GM12864 (cell line): ENCODE measurements around the gene SOX6.
"Not testable (repeated sequence)": the region's sequence is repeated elsewhere in the genome, so short reads cannot be mapped to it uniquely, and the experiment has no call there.

Source experiments
- DNase-seq: peaks from one replicate; pipeline ENCODE4 v3.0.0-alpha.2; 2011; ENCODE audit warnings: low read depth
- H3K4me3 ChIP-seq: 2 replicates; pipeline ENCODE4 v1.5.1; 2011; ENCODE audit warnings: mild to moderate bottlenecking, low read depth, low read length, control low read depth
- TF ChIP-seq, protein P1 (sequence below): IDR thresholded peaks from 2 replicates; pipeline ENCODE4 v1.5.1; 2011; ENCODE audit warnings: low read depth, mild to moderate bottlenecking, moderate library complexity, low read length, control low read depth, inconsistent platforms; ENCODE audit errors: missing control alignments

Gene SOX6

DNA sequence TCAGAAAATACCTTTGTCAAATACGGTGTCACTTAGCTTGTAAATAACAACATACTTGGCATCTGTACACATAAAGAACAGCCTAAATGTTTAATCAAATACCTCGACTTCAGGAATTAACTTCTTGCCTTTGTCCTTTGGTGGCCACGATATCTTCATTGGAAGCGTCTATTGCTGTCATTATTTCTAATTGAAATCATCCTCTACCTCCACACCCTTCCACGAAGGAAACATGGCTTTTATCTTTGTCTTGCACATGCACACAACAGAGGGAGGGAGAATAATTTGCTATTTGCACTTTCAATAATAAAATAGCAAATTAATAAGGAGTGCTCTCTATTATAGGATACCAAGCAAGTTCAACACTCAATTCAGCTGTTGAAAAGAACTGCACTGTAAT, 25.8 kb upstream of the SOX6 start:
- DNase-seq = no peak
- no peak overlapping the region for H3K4me3 ChIP-seq
- TF ChIP-seq, protein P1, sequence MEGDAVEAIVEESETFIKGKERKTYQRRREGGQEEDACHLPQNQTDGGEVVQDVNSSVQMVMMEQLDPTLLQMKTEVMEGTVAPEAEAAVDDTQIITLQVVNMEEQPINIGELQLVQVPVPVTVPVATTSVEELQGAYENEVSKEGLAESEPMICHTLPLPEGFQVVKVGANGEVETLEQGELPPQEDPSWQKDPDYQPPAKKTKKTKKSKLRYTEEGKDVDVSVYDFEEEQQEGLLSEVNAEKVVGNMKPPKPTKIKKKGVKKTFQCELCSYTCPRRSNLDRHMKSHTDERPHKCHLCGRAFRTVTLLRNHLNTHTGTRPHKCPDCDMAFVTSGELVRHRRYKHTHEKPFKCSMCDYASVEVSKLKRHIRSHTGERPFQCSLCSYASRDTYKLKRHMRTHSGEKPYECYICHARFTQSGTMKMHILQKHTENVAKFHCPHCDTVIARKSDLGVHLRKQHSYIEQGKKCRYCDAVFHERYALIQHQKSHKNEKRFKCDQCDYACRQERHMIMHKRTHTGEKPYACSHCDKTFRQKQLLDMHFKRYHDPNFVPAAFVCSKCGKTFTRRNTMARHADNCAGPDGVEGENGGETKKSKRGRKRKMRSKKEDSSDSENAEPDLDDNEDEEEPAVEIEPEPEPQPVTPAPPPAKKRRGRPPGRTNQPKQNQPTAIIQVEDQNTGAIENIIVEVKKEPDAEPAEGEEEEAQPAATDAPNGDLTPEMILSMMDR = no peak

DNA sequence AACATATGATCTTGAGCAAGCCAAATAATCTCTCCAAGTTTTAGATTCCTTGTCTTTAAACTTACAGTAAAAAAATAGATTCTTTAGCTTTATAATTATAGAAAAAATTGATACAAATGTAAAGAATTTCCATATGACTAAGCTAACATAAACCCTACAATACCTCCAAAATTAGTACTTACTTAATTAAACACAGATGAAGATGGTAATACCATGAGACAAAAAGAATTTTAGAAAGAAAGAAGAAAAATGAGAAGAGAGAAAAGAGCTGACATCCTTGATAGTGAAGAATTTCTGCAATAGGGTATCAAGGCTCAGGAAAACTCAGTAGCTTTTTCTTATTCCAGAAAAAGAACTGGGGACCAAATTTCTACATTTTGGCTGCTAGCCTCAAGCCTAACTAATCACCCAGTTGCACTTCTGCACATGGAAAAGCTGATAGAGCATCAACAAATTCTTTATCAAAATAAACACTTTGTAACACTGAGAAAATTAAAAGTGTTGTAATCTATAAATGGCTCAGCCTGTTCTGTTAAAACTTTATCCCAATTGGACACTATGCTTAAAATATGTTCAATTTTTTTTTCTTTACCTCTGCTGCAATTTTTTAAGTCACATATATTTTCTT, 24.7 kb upstream of the SOX6 start:
- DNase-seq = no peak
- H3K4me3 ChIP-seq = no peak overlapping the region
- TF ChIP-seq, protein P1 = no peak

DNA sequence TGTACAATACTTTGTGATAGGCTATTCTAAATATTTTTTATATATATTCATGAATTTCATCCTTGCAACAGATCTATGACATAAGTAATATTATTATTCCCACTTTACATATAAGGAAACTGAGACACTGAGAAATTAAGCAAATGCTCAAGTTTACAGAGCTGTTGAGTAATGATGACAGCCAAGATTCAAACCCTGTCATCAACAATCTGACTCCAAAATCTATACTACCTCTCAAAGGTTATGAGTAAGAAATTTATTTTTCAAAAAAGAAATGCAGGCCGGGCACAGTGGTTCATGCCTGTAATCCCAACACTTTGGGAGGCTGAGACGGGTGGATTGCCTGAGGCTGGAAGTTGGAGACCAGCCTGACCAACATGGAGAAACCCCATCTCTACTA, 22.6 kb upstream of the SOX6 start:
- no peak for DNase-seq
- TF ChIP-seq, protein P1 = no peak
- no peak overlapping the region for H3K4me3 ChIP-seq

DNA sequence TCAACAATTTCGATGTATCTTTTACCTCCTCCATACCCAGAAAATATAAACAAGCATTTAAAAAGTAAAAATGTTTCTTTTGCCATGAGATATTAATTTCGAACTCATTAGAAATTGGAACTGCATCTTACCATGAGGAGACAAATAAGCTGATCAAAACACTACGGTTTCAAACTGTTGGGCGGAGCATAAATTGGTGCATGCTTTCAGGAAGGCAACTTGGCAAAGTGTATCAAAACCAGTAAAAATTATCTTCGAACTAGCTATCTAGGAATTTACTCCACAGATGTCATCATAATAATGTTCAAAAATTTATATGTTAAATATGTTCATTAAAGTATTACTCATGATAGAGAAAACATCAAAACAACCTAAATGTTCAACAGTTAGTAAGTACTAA, 21.4 kb upstream of the SOX6 start:
- DNase-seq = no peak
- no peak overlapping the region for H3K4me3 ChIP-seq
- TF ChIP-seq, protein P1 = no peak

DNA sequence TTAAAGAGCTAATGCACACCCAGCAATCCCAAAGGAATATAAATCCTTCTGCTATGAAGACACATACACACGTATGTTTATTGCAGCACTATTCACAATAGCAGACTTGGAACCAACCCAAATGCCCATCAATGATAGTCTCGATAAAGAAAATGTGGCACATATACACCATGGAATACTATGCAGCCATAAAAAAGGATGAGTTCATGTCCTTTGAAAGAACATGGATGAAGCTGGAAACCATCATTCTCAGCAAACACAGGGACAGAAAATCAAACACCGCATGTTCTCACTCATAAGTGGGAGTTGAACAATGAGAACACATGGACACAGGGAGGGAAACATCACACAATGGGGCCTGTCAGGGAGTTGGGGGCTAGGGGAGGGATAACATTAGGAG, 19.3 kb upstream of the SOX6 start:
- H3K4me3 ChIP-seq, DNase-seq: not testable (repeated sequence)

DNA sequence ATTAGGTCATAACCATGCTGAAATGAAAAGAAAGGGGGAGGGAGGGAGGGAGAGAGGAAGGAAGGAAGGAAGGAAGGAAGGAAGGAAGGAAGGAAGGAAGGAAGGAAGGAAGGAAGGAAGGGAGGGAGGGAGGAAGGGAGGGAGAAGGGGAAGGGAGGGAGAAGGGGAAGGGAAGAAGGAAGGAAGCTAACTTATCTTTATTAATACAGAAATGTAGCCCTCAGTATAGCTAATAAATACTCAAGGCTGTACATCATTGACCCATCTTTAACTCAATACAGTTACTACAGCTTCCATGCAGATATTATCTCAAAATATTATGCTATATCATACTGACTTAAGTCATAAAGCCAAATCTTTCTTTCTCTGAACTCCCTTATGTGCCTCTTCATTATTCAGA, 17.4 kb upstream of the SOX6 start:
- TF ChIP-seq, protein P1 = no peak
- H3K4me3 ChIP-seq = no peak overlapping the region
- no peak for DNase-seq

DNA sequence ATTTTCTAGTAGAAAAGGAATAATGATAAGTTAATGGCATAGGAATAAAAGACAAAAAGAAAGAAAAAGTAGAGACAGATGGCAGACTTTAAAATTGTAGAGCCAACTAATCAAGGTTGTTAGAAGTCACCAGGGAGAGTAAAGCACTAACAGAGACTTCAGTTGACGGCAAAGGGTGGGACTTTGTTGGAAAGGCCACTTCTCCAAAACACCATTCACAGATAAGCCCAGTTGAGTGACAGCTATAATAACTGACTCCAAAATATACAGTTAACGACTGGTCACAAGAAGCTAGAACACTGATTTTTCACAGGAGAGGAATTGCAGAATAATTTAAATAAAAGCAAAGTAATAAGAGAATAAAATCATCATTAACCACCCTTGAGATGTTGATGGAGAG, 16.0 kb upstream of the SOX6 start:
- no peak overlapping the region for H3K4me3 ChIP-seq
- TF ChIP-seq, protein P1 = no peak
- DNase-seq = no peak
